Inflammatory macrophage treated with lipopolysaccharide for 1 hour (primary cell): ENCODE measurements around the gene CEP170B.
A peak's percentile ranks its signal among the peaks of the same experiment; 100 is the strongest.

Experiments
- DNase-seq, 2 donors: peaks; one replicate each; pipeline ENCODE4 v3.0.0-alpha.2; 2020 to 2022

Gene CEP170B

DNA sequence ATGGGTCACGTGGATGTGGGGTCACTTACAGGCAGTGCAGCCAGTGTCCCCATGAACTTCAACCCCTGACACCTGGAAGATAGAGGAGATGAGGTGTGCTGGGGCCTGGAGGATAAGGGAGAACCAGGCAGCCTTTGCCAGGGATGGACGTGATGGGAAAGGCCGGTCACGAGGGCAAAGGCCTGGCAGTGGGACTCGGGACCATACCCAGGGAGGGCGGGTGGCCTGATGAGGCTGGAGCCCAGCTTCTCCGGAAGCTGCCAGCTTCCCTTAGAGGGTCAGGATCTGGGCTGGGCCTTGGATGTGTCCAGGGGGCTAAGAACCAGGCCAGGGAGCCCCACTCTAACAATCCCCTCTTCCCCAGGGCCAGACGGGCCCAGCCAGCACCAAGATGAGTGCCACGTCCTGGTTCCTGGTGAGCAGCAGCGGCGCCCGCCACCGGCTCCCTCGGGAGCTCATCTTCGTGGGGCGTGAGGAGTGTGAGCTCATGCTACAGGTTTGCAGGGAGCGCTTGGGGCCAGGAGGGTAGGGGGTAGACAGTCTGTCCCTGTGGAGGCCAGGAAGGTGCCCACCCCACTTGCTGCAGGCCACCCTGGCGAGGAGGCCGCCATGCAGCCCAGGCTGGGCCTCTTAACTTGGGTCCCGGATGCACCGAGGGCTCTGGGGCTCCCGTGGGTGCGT, 3.1 kb downstream of the CEP170B start:
- DNase-seq: no peak

DNA sequence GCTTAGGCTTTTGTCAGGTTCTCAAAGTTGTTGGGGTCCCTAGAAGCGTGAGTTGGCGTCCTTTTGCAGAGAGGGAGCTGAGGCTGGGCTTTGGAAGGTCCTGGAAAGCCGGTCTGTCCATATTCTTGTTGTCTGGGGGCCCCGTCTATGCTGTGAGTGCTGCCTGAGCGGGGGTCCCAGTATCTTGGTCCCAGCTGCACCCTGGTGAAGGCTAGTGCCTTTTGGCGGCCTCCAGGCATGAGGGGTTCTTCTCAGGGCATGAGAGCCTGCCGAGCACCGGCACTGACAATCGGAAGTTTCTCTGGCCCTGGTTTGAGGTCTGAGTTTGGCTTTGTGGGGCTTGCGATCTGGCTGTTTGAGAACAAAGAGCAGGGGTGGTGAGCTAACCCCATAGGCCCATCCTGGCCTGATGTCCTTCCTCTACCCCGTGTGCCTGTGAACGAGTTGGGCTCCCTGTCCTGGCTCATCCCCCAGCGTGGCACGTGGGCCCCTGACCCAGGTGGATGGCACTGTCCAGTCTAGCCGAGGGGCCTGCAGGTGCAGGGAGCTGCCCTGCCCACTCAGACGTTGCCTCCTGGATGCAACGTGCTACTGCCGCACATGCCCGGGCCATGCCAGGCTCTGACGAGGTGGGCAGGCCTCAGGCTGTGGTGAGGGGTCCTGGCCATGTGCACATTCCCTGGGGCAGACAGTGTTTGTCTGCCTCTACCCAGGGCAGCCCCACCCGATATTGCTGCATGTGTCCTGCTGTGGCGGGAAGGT, 3.9 kb downstream of the CEP170B start:
- no peak for DNase-seq

DNA sequence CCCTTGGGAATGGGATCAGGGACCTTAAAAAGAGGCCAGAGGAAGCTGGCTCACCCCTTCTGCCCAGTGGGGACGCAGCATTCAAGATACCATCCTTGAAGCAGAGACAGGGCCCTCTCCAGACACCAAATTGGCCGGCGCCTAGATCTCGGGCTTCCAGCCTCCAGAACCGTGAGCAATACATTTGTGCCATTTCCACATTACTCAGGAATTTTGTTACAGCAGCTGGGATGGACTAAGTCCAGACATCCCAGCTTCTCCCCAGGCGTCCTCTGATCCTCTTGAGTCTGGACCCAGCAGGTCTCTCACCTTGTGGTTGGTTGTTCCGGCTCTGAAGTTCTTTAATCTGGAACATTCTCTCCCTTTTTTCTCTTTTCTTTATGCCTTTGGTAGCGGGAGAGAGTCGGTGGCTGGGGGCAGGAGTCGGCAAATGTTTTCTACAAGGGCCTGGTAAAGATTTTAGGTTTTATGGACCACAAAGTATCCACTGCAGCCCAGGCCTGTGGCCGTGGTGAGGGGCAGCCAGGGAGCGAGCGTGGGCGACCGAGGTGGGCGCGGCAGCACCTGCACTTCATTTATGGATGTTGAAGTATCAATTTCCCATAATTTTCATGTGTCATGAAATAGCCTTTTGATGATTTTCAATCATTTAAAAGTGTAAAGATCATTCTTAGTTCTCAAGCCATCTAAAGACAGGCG, 4.8 kb downstream of the CEP170B start:
- no peak for DNase-seq

DNA sequence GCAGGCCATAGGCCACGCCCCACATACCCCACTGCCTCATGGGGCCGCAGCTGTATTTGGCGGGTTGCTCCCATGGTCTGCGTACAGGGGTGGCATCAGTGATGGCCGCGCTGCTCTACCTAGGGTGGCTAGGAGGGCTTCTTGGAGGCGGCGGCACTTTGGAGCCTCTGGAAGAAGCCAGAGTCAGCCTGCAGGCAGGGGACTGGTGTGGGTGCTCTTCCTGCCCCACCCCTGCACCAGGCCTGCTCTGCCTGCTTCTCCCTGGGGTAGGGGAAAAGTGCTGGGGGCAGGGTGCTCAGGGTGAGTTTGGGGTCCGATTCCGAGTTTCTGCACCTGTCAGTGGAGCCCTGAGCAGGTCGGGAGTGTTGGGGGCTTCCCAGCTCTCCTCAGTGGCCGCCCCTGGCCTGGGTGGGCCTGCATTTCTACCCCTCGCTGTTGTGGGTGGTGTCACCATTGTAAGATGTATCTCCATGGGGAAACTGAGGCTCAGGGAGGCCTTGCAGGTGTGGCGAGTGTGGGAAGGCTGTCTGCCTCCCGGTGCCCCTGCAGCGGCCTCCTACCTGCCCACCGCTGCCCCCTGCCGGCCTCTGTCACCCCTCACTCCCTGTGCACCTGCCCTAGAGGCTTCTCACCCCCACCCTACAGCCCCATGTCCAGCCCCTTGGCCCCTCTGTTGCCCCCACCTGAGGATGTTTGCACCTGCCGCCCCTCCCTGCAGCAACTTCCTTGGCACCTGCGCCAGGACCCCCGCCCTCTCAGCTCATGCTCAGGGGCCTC, 5.5 kb downstream of the CEP170B start:
- peak in 1 of 2 donors; percentile 18 for DNase-seq

DNA sequence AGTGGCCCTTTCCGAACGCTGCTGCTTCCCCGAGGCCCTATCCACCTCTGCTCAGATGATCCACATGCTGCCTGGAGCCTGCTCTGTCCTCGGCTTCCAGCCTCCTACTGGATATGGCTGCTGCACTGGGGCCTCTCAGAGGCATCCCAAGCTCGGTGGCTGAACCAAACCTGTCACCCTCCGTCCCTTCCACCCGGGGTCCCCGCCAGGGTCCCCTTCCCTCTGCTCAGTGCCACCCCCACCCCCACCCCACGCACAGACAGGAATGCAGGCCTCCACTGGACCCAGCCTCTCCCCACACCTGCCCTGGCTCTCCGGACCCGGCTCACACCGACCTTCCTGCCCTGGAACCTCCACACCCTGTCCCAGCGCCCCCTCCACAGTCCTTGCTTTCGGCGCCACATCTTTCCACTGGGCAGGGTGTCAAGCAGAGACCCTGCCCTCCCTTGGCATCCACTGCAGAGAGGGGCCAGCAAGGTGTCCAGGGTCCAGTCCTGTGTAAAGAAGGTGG, 6.1 kb downstream of the CEP170B start:
- DNase-seq: no peak

DNA sequence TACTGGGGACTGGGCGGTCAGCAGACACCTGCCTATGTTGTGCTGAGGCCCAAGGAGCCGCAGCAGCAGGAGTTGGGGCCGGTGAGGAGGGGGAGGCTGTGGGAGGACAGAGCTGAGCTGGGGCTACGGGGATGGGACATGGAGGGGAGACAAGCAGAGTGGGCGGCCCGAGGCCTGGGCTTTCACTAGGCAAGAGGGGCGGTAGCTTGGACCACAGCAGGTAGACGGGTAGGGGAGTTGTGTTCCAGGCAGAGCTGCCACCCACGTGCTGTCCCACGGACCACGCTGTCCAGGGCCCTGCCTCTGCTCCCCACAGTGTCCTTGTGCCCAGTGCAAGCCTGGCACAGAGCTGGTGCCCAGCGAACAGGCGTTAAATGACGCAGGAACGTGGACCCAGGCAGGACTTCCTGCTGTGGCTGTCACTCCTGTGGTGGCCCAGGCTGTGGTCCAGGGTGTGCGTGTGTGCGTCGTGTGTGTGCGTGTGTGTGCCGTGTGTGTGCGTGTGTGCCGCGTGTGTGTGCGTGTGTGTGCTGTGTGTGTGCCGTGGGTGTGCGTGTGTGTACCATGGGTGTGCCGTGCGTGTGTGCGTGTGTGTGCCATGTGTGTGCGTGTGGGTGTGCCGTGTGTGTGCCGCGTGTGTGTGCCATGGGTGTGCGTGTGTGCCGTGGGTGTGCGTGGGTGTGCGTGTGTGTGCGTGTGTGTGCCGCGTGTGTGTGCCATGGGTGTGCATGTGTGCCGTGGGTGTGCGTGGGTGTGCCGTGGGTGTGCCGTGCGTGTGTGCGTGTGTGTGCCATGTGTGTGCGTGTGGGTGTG, 6.8 kb downstream of the CEP170B start:
- DNase-seq: no peak

DNA sequence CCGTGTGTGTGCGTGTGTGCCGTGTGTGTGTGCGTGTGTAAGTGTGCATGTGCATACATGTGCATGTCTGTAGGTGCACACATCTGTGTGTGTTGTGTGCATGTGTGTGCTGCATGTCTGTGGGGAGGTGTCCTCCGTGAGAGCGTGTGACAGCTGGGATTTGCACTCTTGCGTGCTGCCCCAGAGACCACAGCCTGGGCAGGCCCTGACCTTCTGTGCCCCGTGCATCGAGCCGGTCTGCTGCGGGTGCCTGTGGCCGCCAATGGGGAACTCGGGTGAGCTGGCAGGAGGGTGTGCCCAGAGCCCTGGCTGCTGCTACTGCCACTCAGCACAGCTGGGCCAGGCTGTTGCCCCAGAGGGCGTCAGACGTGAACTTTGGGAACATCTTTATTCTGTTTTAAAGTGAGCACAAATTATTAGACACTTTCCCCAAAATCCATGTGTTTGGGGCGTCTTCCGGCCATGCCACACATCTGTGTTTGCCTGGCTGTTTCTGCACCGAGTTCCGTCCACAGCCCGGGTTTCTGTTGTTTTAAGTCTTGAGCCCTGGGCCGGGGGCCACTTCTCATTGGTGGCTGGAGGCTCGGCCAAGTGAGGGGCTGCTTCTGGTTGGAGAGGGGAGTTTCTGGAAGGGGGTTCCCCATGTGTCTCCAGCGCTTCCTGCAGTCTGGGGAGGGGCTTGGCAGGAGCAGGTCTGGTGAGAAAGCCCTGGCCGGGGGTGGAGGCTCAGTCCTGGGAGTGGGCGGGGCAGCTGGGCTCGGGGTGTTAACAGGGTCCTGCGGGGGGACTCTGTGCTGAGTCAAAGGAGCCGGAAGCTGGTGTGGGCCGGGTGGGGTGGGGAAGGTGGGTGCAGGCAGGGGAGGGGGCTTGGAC, 7.6 kb downstream of the CEP170B start:
- peak; percentile 20 to 39 for DNase-seq

DNA sequence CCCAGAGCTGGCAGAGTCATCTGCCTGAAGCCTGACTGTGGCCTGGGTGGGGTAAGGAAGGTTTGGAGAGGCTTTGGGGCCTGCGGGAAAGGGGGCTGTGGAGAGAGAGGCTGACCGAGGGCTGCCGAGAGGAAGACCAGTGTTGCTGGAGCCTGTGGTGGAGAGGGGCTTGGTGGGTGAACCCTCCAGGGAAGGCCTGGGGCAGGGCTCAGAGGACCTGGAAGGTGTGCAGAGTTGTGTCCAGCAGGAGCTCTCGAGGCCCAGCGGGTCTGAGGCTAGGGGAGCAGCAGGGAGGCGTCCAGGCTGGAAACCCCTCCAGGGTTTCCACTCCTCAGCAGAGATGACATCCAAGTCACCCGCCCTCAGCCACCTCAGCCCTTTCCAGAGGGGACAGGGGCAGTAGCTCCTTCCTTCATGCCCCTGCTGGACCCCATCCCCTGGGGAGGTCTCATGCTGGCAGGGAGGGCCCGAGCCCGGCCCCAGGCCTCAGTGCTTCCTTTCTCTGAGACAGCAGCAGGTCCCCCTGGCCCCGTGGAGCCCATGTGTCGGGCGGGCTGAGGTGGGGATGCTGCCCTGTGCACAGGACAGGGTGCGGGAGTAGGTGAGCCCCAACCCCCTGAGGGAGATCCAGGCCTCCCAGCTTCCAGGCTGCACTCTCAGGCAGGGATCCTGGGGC, 8.4 kb downstream of the CEP170B start:
- DNase-seq: no peak

DNA sequence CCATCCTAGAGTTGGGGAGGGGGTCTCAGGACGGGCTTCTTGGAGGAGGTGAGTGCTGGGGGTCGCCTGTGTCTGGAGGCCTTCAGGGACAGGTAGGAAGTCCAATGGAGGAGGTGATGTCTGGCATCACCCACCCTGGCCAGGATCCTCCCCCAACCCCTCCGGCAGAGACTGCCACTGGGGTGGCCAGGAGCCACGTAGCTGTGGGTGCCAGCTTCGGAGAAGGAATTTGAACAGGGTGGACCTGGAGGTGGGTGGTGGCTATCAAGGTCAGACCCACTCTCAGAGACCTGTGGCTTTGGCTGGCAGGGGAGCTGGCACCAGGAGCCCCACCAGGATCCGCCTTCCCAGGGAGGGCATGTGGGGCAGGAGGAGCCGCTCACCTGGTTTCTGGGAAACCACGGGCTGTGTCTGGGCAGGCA, 9.1 kb downstream of the CEP170B start:
- no peak for DNase-seq

DNA sequence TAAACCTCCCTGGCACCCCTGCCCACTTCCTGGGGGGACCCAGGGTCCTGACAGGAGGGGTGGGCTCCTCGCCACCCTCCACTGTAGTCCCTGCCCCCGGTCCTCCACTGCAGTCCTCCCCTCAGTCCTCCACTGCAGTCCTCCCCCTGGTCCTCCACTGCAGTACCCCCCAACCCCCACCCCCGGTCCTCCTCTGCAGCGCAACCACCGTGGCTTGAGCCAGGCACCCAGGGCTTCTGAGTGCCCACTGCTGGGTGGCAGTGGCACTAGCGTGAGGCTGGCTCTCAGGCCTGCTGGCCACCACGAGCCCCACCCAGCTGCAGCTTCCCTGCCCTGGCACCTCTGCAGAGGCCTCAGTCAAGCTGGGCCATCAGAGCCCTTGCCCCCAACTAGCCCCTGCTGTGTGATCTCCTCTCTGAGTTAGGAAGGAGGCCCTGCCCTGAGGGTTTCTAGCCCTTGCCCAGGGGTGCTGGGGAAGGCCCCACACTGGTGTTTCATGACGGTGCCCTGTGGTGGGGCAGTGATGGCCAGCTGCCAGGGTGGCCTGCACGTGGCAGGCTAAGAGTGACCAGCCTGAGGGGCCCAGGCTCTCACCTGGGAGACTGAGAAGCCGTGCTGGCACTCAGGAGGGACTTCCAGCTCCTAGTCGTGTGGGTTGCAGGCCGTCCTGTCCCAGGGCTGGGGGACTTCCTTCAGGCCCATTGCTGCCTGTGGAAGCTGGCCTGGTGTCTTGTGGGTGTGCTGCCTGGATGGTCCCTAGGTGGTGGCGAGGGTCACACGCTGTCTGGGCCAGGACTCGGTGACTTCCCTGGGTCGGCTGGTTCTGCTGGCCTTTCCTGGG, 9.7 kb downstream of the CEP170B start:
- no peak for DNase-seq

DNA sequence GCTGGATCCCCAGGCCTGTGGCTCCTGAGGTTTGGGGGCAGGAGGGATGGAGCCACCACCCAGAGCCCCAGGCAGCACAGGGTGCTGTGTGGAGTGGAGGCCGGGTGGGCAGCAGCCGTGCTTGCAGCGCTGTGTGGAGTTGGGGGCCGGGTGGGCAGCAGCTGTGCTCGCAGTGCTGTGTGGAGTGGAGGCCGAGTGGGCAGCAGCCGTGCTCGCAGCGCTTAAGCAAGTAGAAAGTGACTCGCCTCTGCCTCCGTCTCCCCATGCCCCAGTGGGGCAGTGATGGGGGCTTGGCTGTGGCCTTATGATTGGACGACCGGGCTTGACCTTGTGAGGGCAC, 10.3 kb downstream of the CEP170B start:
- no peak for DNase-seq

DNA sequence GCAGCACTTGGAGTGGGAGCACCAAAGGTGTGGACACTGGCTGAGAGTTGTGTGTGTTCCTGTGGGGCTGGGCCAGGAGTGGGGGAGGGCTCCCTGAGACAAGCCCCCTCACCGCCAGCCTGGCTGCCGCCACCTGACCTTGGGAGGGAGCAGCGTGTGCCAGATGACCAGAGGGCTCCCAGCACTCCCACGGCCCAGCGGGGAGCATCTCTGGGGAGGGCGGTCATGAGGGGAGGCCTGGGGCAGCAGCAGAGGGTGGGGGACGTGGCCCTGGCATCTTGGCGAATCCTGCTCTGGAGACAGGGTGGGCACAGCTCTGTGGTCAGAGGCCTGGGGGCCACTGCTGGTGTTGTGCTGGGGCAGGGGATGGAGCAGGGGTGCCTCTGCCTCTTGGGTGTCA, 10.7 kb downstream of the CEP170B start:
- no peak for DNase-seq

DNA sequence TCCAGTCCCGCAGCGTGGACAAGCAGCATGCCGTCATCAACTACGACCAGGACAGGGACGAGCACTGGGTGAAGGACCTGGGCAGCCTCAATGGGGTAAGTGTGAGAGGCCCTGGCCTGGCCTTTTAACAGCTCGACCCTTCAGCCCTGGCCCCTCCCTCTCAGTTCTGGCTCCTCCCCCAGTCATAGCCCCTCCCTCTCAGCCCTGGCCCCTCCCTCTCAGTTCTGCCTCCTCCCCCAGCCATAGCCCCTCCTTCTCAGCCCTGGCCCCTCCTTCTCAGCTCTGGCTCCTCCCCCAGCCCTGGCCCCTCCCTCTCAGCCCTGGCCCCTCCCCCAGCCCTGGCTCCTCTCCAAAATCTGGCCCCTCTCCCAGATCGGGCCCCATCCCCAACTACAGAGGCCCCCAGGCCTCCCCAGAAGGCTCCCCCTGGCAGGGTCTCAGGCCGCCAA, 11.2 kb downstream of the CEP170B start:
- DNase-seq: peak; percentile 4 to 69

DNA sequence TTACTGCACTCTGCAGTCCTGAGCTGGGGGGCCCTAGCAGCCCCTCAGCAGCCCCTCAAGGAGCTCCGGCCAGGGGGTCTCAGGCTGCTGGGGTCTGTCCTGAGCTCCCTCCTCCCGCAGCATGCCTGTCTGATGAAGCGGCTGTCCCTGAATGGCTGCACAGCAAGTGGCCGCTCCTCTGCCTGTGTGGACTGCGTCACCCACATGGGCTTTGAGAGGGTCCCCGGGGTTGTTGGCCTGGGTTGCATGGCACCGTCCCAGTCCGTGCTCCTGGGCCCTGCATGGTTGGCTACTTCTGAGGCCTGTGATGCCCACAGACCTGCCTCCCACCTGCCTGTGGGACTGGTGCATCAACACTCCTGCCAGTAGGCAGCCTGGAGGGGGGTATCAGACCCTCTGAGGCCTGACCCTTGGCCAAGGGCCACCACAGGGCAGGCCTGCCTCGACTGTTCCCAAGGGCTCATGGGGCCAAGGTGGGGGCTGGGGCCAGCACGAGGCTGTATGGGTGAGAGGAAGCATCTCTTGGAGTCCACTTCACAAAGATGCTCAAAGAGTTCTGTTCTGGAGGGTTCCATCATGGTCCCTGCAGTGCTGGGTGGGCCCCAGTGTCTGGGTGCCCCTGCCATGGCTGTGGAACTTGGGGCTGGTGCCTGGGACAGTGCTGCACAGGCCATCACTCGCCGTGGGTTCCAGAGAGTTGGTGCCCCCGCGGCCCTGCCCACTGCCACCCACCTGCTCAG, 12.2 kb downstream of the CEP170B start:
- no peak for DNase-seq

DNA sequence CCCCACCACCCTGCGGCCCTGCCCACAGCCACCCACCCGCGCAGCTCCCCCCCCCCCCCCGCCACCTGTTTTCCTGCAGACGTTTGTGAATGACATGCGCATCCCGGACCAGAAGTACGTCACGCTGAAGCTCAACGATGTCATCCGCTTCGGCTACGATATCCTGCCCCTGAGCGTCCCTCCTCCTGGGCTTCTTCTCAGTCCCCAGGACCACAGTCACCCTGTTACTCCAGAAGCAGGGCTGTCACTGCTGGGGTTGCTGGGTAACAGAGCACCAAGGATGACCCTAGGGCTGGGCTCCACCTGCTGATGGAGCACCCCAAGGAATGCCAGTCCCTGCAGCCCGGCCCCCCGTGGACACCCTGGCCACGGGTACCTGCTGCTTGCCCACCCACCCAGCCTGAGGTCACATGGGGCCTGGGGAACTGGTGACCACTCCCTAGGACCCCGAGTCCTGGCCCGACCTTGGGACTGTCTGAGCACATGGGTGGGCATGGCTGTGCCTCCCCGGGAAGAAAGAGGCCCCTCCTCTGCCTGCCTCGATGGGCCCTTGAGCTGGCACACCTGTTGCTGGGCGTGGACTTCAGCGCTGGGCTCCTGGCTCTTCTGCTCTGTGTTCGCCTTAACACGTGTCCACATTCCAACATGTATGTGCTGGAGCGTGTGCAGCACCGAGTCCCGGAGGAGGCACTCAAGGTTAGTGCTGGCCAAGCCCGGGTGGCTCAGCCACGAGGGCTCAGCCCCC, 12.9 kb downstream of the CEP170B start:
- no peak for DNase-seq

DNA sequence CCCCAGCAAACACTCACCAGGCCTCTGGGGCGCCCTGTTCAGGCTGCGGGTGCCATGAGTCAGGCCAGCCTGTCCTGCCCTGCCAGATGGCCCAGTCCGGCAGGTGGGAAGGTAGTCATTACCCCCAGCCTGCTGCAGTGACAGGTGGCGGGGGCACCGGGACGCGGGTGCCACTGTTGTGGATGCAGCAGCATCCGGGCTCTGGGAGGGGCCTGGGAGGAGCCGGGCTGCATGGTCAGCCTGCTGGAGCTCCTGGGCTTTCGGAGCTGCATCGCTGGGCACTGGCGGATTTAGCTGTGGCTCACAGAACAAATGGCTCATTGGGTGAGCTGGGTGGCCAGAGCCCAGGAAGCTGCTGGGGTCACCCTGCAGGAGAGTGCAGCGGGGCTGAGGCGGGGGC, 13.5 kb downstream of the CEP170B start:
- no peak for DNase-seq

DNA sequence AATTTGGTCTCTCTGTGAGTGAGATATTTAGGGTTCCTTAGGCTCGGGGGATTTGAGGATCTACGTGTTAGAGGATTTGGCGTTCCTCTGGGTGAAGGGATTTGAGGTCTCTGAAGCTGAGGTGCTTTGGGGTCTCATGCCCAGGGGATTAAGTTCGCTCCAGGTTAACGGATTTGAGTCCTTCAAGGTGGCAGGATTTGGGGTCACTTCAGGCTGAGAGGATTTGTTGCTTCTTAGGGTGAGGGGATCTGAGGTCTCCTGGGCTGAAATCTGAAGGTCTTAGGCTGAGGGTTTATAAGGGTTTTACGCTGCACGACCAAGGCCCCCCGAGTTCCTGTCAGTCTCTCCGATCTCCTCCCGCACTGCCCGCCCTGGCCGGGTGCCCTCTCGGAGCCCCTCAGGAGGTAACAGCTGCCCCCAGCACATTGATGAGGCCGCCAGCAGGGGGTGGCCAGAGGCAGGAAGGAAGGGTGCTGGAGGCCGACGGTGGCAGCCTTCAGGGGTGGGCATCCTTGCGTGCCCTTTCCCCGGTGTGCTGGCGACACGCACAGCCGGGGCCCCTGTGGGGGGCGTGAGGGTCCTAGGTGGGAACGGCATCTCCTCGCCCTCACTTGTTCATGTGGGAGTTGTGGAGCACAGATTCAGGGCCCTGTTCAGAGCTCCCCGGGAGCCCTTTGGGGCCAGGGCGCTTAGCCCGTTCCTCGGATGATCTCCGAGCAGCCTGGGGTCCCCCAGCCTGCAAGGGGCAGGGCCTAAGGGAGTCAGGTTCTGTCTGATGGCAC, 14.3 kb downstream of the CEP170B start:
- DNase-seq: no peak
